GM12801 (cell line): ENCODE results near the gene CNRIP1.

ENCODE experiments used
- TF ChIP-seq, protein P1 (sequence below): IDR thresholded peaks from one replicate; pipeline ENCODE4 v1.5.1; 2011; ENCODE audit warnings: control low read depth; ENCODE audit not compliant: insufficient read length; ENCODE audit errors: extremely low read depth

CNRIP1 gene

DNA sequence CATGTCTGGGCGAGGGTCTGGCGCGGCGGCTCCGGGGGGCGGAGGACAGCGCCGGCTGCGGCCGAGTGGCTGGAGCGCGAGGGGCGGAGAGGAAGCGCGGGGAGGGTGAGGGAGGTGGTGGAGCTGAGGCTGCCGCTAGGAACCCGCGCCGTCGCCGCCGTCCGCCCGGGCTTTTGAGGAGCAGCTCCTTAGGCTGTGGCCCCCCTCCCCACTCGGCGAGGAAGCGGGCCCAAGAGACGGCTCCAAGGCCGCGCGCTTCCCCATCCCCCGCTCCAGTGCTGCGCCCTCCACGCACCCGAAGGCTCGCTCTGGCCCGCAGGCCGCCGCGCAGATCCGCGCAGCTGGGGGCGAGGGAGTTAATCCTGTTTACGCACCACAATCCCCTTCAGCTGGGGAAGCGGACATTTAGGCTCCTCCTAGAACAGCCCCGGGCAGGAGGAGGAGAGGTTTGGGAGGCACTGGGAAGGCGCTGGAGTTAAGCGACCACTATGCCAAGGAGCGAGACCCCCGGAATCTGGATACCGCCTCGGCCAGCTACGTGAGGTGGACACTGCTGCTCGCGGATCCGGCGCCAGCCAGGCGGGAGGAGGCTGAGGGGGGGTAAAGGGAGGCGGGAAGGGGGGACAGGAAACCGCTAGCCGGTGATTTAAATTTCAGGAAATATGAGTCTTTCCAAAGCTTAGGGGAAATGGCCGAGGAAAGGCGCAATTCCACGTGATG lies at the start of gene CNRIP1:
Gene CNRIP1, minus strand, starts transcription at position 552 of the 720 bp plus-strand sequence. Its CDS starts 549 bp downstream, at position 3.
- TF ChIP-seq, protein P1, sequence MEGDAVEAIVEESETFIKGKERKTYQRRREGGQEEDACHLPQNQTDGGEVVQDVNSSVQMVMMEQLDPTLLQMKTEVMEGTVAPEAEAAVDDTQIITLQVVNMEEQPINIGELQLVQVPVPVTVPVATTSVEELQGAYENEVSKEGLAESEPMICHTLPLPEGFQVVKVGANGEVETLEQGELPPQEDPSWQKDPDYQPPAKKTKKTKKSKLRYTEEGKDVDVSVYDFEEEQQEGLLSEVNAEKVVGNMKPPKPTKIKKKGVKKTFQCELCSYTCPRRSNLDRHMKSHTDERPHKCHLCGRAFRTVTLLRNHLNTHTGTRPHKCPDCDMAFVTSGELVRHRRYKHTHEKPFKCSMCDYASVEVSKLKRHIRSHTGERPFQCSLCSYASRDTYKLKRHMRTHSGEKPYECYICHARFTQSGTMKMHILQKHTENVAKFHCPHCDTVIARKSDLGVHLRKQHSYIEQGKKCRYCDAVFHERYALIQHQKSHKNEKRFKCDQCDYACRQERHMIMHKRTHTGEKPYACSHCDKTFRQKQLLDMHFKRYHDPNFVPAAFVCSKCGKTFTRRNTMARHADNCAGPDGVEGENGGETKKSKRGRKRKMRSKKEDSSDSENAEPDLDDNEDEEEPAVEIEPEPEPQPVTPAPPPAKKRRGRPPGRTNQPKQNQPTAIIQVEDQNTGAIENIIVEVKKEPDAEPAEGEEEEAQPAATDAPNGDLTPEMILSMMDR, result no peak

DNA sequence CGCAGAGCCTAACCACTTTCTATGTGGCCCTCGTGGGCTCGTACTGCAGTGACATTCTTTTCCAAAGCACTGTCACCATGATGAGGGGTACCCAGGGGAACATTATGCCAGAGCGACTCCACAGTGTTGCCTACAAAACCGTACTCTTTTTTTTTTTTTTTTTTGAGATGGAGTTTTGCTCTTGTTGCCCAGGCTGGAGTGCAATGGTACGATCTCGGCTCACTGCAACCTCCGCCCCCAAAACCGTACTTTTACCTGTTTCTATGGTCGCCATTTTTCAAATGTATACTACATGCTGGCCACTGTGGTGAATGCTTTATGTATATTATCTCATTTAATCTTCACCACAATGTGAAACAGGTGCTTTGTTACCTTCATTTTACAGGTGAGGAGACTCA lies 49.6 kb upstream of the CNRIP1 start:
- TF ChIP-seq, protein P1, result no peak

DNA sequence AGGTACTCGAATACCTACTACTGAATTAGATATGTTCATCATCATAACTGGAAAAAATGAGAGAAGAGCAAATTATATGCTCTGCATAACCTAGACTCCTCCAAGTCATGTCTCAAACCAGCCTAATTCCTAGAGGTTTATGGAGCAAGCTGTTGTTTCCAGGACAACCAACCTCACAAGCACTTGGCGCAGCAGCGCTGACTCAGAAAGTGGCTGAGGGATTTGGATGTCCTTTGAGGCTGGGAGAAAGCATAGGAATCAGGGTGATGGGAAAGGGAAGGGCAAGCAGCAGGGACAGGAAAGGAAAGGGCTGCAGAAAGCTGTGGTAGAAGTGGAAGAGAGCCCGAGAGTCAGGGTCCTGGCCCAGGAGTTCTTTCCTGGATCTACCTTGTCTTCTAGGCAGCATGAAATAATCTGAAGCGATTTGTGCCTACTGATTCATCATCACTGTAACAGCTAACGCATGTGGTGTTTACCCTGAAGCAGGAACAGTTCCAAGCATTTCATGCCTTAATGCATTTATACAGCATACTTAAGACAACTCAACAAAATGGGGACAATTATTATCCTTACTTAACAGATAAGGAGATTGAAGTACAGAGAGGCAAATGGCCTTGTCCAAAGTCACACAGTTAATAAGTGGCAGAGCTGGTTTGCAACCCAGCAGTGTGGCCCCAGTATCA lies 49.0 kb upstream of the CNRIP1 start:
- TF ChIP-seq, protein P1, result no peak

GRCh38 chr2:68367953-68368653 lies 48.4 kb upstream of the CNRIP1 start:
- TF ChIP-seq, protein P1, result no peak

GRCh38 chr2:68366083-68366560 lies 46.4 kb upstream of the CNRIP1 start:
- TF ChIP-seq, protein P1, result no peak

GRCh38 chr2:68365087-68365486 lies 45.3 kb upstream of the CNRIP1 start, which contains the start of gene PLEK:
Gene PLEK (plus strand): TSS chr2:68365282. CDS start chr2:68365352, 70 bp downstream.
- TF ChIP-seq, protein P1, result no peak

DNA sequence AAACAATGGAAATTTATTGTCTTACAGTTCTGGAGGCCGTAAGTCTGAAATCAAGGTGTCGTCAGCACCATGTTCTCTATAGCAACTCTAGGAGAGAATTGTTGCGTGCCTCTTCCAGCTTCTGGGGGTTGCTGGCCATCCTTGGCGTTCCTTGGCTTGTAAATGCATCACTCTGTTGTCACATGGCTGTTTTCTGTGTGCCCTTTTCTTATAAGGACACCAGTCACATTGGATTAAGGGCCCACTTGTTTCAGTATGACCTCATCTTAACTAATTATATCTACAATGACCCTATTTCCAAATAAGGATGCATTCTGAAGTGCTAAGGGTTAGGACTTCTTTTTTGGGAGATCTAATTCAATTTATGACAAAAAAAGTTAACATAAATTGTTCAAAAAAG lies 44.0 kb upstream of the CNRIP1 start:
- TF ChIP-seq, protein P1, result no peak
